NCI-H82 (cell line): ENCODE measurements around the gene SORCS2.

Experiments used
- DNase-seq: peaks from one replicate; lab custom pipeline; 2025; lab: John Stamatoyannopoulos, UW

SORCS2 gene

GRCh38 chr4:7780751-7781348 lies 588.5 kb downstream of the SORCS2 start:
- DNase-seq = no peak

- no peak for DNase-seq
These were observed 589.0 kb downstream of the SORCS2 start for GRCh38 chr4:7781366-7781765.

GRCh38 chr4:7781993-7782392 lies 589.7 kb downstream of the SORCS2 start:
- no peak for DNase-seq

- DNase-seq = no peak
These were observed 590.4 kb downstream of the SORCS2 start for GRCh38 chr4:7782783-7783182.

- no peak for DNase-seq
These were observed 591.2 kb downstream of the SORCS2 start for GRCh38 chr4:7783541-7783940.

GRCh38 chr4:7784131-7784870 lies 592.0 kb downstream of the SORCS2 start:
- no peak for DNase-seq

- DNase-seq = no peak
These were observed 592.7 kb downstream of the SORCS2 start for GRCh38 chr4:7785017-7785416.

- DNase-seq = no peak
These were observed 593.7 kb downstream of the SORCS2 start for GRCh38 chr4:7786040-7786439.

GRCh38 chr4:7786517-7786916 lies 594.2 kb downstream of the SORCS2 start:
- DNase-seq = no peak

- DNase-seq = no peak
These were observed 594.7 kb downstream of the SORCS2 start for GRCh38 chr4:7787067-7787466.

- no peak for DNase-seq
These were observed 595.4 kb downstream of the SORCS2 start for GRCh38 chr4:7787681-7788141.

GRCh38 chr4:7788193-7788592 lies 595.9 kb downstream of the SORCS2 start:
- no peak for DNase-seq

GRCh38 chr4:7788694-7789425 lies 596.5 kb downstream of the SORCS2 start:
- DNase-seq = no peak

GRCh38 chr4:7790023-7790422 lies 597.7 kb downstream of the SORCS2 start:
- no peak for DNase-seq

GRCh38 chr4:7790999-7791398 lies 598.7 kb downstream of the SORCS2 start:
- DNase-seq = no peak
